GM19099 (cell line): ENCODE measurements around the gene SEMA3E.

ENCODE experiments used
- POLR2A ChIP-seq: IDR thresholded peaks from 3 replicates; pipeline ENCODE4 v1.6.1; 2011; ENCODE audit warnings: low read depth; ENCODE audit not compliant: insufficient read length; ENCODE audit errors: extremely low read depth

SEMA3E gene

GRCh38 chr7:83452256-83452655 is 196.7 kb downstream of the SEMA3E start:
- TF ChIP-seq POLR2A, result no peak

- no peak for TF ChIP-seq POLR2A
Observed at GRCh38 chr7:83451501-83452045, 197.4 kb downstream of the SEMA3E start.

GRCh38 chr7:83449781-83450180 is 199.2 kb downstream of the SEMA3E start:
- no peak for TF ChIP-seq POLR2A

GRCh38 chr7:83447681-83448080 is 201.3 kb downstream of the SEMA3E start:
- no peak for TF ChIP-seq POLR2A

DNA sequence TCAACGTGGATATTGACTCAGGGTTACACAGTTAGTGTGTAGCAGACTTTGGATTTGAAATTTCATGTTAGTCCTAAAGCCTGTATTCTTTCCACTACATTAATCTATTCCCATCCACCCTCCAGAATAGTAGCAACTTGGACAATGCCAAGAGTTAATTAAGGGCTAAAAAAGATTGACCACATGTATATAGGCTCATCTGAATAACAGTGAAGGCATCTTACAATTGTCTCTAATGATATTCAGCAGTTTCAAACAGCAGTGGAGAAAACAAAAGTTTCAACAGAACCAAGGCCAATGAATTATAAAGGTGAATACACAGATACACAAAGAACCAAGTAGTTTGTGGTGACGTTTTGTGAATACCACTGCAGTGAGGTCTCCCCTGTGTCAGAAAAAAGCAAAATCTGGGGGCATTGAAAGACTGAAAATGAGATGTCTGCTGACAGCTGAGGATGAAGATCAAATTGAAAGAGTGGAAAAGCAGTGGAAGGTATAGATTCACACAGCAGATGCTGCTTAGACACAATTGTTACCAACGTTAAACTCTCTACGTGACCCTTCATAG is 202.8 kb downstream of the SEMA3E start:
- no peak for TF ChIP-seq POLR2A

DNA sequence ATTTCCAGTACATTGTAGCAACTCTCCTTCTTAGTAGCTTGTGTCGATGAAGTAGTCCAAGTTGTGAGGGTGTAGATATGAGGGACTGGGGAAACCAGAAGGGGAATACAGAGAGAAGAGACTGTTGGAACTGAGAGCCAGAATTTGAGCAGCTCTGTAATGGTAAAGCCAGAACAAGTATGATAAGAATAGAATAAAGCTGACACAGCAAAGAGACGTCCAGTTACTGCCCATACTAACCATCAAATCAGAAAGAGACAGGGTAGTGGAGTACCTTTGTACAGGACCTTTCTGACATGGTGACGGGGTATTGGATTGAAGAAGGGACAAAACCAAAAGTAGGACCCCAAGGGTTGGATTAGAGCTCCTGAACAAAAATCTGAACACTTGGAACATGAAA is 206.0 kb downstream of the SEMA3E start:
- TF ChIP-seq POLR2A, result no peak

DNA sequence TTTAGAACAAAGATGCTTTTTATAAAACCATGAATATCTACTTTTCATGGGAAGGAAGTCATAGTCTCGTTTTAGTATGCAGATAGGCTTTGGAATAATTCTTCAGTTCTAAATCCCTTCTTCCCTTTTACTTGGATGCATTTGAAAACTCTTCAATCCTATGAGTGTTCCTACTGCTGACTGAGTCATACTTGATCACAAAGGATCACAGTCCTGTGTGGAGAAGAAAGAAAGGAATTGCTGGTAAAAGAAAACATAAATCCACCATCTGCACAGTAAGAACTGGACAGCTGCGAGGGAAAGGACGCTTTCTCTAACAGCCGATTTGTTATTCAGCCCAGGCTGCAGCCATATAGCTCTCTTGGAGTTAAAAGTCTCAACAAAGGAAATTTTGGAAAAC is 209.9 kb downstream of the SEMA3E start:
- no peak for TF ChIP-seq POLR2A

- TF ChIP-seq POLR2A, result no peak
Observed at GRCh38 chr7:83429493-83429892, 219.4 kb downstream of the SEMA3E start.

DNA sequence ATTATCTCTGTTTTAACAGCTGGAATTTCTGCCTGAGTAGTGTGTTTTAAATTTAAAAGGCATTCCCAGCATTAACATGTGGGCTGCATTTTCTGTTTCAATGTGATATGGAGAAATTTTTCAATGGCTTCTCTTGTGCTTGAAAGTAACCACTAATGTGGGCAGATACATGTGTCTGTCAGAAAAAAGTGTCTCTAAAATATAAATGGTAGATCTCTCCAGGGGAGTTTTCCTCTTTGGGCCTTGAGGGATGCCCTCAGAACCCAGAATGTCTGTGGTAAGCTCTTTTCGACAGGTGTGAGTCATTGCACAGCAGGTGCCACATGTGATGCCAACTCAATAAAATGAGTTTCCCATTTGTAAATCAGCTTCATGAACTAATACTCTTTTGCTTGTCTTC is 221.1 kb downstream of the SEMA3E start:
- no peak for TF ChIP-seq POLR2A

DNA sequence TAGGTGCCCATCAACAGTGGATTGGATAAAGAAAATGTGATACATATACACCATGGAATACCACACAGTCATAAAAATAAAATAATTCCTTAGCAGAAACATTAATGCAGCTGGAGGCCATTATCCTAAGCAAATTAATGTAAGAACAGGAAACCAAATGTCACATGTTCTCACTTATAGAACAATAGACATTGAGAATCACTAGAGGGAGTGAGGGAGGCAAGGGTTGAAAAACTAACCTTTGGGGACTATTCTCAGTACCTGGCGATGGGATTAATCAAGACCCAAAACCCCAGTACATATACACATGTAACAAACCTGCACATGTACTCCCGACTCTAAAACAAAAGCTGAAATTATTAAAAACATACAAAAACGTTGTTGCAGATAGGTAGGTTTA is 222.6 kb downstream of the SEMA3E start:
- TF ChIP-seq POLR2A, result no peak

DNA sequence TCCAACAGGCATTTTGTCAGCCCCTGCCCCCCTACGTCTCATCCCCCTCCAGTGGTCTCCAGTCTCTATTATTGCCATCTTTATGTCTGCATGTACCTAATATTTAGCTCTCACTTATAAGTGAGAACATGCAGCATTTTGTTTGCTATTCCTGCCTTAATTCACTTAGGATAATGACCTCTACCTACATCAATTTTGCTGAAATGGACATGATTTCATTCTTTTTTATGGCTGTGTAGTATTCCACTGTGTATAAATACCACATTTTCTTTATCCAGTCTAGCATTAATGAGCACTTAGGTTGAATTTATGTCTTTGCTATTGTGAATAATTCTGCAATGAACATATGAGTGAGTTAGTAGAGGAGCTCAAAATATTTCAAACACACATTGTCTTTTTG is 229.9 kb downstream of the SEMA3E start:
- no peak for TF ChIP-seq POLR2A

DNA sequence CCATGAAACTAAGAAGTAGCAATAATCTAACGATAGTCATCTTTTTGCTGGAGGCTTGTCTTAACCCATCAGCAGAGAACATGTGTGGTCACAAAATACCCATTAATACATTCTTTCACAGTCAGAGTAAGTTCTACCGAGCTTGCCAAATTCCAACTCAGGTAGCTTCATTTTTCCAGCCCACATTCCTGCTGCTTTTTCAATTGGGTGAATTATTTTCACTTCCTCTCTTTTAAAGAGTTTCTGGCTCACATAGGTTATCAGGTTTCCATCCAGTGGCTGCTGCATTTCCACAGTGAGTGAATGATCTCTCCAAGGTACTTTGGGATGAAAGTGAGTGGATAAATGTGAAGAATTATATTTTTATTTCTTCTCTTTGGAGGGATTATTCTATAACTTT is 233.1 kb downstream of the SEMA3E start:
- no peak for TF ChIP-seq POLR2A

DNA sequence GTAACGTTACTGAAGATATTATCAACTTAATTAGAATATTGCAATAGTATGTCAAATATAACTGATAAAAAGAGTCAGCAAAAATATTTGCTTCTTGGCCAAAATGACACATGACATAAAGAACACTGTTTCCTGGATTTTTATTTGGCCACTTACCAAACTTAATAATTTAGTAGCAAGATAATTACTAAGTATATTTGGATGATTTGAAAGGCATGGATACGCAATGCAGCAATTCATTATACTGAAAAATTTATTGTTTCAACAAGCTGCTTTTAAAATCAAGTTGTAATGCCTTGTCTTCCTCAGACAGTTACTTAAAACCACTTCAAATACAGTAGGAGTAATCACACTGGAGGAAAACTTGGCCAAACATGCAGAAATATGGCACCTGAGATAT is 234.0 kb downstream of the SEMA3E start:
- no peak for TF ChIP-seq POLR2A

DNA sequence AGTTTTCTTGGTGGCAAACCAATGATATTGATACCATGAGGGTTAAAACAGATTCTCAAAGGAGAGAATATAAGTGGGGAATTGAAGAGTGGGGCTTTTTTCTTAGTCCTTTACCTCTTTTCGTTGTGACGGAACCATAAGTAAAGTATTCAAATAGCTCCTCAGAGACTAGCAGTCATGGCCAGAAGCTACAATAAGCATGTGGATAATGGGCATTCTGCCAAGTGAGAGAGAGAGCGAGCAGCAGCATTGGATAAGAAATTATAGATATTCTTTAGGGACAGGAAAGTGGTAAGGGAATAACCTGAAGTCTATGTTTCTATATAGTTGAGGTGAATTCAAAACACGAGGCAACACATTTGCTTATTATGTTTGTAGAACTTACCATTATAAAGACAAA is 235.1 kb downstream of the SEMA3E start:
- TF ChIP-seq POLR2A, result no peak

DNA sequence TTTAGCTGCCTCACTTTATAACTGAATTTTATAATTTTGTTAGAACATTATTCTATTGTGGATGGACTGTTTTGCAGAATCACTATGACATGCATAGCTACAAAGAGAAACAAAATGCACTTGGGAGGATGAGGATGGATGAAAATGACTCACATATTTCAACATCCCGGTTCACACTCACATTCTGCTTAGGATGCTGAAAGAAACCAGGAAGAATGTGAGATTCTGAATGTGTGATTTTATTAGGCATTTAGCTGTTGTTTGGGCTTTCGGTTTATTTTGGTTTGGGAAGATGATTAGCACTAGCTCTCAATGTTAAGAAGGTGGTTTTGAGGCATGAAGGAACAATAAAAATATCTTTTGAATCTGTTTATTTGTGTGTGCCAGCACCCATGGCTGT is 235.5 kb downstream of the SEMA3E start:
- no peak for TF ChIP-seq POLR2A

DNA sequence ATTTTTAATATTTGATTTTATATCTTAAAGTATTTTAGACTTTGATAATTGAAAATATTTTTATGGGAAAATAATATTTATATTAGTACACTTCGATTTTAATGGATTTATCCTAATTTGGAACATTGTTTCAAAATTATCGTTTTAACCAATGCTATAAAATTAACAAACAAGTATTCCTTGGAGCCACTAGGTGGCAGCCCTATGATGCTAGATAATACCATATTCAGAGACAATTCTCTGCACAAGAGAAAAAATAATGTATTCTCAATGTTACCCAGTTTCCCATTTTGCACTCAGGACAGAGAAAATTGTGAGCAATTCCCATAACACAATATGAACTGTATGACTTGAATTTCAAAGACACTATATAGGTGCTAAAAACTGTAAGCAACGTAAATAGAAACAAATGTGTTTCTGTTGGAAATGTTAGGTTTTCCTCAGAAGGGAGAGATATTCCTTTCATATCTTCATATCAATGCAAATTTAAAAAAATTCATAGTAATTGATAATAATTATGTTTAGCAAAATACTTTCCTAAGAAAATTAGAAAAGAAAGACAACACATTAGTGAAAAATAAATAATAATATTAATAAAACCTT is 237.8 kb downstream of the SEMA3E start:
- no peak for TF ChIP-seq POLR2A

GRCh38 chr7:83394776-83395175 is 254.2 kb downstream of the SEMA3E start:
- no peak for TF ChIP-seq POLR2A
